Right renal pelvis (tissue), 4 donors: ENCODE results near the gene PDZRN3. TPM values are rescaled to one million over a fixed set of nuclear protein-coding genes. Genes with fewer than 3 reads are reported as not detected.
"Not testable (repeated sequence)": the region's sequence is repeated elsewhere in the genome, so short reads cannot be mapped to it uniquely, and the experiment has no call there.

Experiments used
- DNase-seq, 4 donors: peaks; one replicate each; pipeline ENCODE4 v3.0.0-alpha.2; 2013; ENCODE audit warnings: low read depth in 4 of 4, low spot score in 3 of 4, missing footprints in 1 of 4
- polyA plus RNA-seq, 4 donors: library from polyadenylated mRNA; unstranded; fragments of 120-200 nt; gene quantifications; one replicate each; pipeline ENCODE4 v1.2.1, GENCODE V29; 2013; ENCODE audit not compliant: insufficient read length in 4 of 4

The PDZRN3 gene
- polyA plus RNA-seq, 4 donors, result 35.6 to 51.6 (median 45.7) TPM

- no peak for DNase-seq
Measured at GRCh38 chr3:73470860-73471259, 153.9 kb downstream of the PDZRN3 start.

GRCh38 chr3:73469331-73469730, 155.4 kb downstream of the PDZRN3 start:
- DNase-seq, result no peak

- no peak for DNase-seq
Measured at GRCh38 chr3:73467211-73467610, 157.5 kb downstream of the PDZRN3 start.

- no peak for DNase-seq
Measured at GRCh38 chr3:73465926-73466325, 158.8 kb downstream of the PDZRN3 start.

GRCh38 chr3:73464126-73464525, 160.6 kb downstream of the PDZRN3 start:
- not testable (repeated sequence) for DNase-seq

- DNase-seq, result peak; percentile 43 to 58 (median 50)
Measured at GRCh38 chr3:73461547-73461946, 163.2 kb downstream of the PDZRN3 start.

GRCh38 chr3:73459711-73460110, 165.0 kb downstream of the PDZRN3 start:
- DNase-seq, result no peak

GRCh38 chr3:73453666-73454065, 171.1 kb downstream of the PDZRN3 start:
- DNase-seq, result peak in 1 of 4 donors; percentile 52

GRCh38 chr3:73452729-73453128, 172.0 kb downstream of the PDZRN3 start:
- DNase-seq, result no peak

GRCh38 chr3:73451301-73451944, 173.3 kb downstream of the PDZRN3 start:
- no peak for DNase-seq

GRCh38 chr3:73449774-73450173, 175.0 kb downstream of the PDZRN3 start:
- no peak for DNase-seq

- no peak for DNase-seq
Measured at GRCh38 chr3:73448761-73449301, 175.9 kb downstream of the PDZRN3 start.

GRCh38 chr3:73448041-73448440, 176.7 kb downstream of the PDZRN3 start:
- no peak for DNase-seq

- no peak for DNase-seq
Measured at GRCh38 chr3:73447111-73447510, 177.6 kb downstream of the PDZRN3 start.

GRCh38 chr3:73446467-73447110, 178.2 kb downstream of the PDZRN3 start:
- no peak for DNase-seq

GRCh38 chr3:73442886-73443285, 181.9 kb downstream of the PDZRN3 start:
- no peak for DNase-seq

- no peak for DNase-seq
Measured at GRCh38 chr3:73442152-73442551, 182.6 kb downstream of the PDZRN3 start.

GRCh38 chr3:73437828-73438227, 186.9 kb downstream of the PDZRN3 start:
- no peak for DNase-seq

- no peak for DNase-seq
Measured at GRCh38 chr3:73435055-73435454, 189.7 kb downstream of the PDZRN3 start.

GRCh38 chr3:73433687-73434086, 191.1 kb downstream of the PDZRN3 start:
- no peak for DNase-seq

GRCh38 chr3:73433079-73433478, 191.7 kb downstream of the PDZRN3 start:
- DNase-seq, result no peak

GRCh38 chr3:73432706-73433032, 192.1 kb downstream of the PDZRN3 start:
- DNase-seq, result no peak
